Dermis microvascular lymphatic vessel endothelial cell (primary cell): ENCODE measurements around the gene POLG2. TPM values are rescaled to one million over a fixed set of nuclear protein-coding genes. Genes with fewer than 3 reads are reported as not detected.
"Not testable (repeated sequence)": the region's sequence is repeated elsewhere in the genome, so short reads cannot be mapped to it uniquely, and the experiment has no call there.

Source experiments
- DNase-seq, 2 donors: peaks; one replicate each; pipeline versions ENCODE4 v3.0.0 to v3.0.0-alpha.2; 2010; ENCODE audit warnings: low read depth in 2 of 2
- total RNA-seq: library from RNA; depleted of rRNA; stranded (reverse); fragments of >200 nt; gene quantifications from 2 replicates; pipeline ENCODE4 v1.2.1, GENCODE V29; 2014

The POLG2 gene
- total RNA-seq, 1 donor from 2014 or later: 3.7 TPM

DNA sequence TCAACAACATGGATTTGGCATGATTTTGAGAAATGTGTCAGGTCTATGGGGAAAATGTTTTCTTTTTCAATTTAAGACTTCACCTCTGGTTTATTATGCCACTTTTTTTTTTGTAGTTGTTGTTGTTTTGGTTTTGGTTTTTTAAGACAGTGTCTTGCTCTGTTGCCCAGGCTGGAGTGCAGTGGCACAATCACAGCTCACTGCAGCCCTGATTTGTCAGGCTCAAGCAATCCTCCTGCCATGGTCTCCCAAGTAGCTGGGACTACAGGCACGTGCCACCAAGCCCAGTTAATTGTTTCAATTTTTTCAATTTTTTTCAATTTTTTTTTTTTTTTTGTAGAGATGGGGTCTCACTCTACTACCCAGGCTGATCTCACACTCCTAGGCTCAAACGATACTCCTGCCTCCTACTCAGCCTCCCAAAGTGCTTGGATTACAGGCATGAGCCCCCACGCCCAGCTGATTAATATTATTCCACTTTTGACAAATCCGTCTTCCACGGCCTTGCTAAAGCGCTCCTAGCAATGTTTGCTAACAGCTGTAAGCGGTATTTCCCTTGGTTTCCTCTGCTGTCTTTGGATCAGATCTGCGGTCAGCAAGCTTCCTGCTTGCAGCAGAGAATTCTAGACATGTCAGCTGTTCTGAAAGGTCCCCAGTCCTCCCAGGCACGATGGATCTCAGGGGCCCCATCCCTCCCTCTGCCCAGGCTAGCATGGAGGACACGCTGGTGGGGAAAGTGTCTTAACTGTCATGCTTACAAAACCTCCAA, 54.9 kb downstream of the POLG2 start:
- DNase-seq: peak; percentile 6 to 78

DNA sequence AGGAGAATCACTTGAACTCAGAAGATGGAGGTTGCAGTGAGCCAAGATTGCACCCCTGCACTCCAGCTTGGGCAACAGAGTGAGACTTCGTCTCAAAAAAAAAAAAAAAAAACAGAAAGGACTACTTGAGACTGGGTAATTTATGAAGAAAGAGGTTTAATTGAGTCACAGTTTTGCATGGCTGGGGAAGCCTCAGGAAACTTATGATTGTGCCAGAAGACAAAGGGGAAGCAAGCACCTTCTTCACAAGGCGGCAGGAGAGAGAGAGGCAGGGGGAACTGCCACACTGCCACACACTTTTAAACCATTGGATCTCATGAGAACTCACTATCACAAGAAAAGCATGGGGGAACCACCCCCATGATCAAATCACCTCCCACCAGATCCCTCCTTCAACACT, 56.9 kb downstream of the POLG2 start:
- DNase-seq: no peak

DNA sequence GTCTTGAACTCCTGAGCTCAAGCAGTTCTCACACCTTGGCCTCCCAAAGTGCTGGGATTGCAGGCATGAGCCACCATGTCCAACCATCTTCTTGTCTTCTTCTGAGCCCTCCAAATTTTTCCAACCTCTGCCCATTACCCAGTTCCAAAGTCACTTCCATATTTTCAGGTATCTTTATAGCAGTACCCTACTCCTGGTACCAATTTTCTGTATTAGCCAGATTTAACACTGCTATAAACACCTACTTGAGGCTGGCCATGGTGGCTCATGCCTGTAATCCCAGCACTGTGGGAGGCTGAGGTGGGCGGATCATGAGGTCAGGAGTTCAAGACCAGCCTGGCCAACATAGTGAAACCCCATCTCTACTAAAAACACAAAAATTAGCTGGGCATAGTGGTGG, 57.3 kb downstream of the POLG2 start:
- DNase-seq: not testable (repeated sequence)

DNA sequence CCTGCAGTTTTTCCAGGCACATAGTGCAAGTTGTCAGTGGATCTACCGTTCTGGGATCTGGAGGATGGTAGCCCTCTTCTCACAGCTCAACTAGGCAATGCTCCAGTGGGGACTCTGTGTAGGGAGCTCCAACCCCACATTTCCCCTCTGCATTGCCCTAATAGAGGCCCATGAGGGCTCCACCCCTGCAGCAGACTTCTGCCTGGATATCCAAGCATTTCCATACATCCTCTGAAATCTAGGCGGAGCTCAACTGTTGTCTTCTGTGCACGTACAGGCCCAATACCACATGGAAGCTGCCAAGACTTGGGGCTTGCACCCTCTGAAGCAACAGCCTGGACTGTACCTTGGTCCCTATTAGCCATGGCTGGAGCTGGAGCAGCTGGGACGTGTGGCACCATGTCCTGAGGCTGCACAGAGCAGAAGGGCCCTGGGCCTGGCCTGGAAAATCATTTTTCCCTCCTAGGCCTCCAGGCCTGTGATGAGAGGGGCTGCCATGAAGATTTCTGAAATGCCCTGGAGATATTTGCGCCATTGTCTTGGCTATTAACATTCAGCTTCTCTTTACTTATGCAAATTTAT, 58.8 kb downstream of the POLG2 start:
- no peak for DNase-seq

DNA sequence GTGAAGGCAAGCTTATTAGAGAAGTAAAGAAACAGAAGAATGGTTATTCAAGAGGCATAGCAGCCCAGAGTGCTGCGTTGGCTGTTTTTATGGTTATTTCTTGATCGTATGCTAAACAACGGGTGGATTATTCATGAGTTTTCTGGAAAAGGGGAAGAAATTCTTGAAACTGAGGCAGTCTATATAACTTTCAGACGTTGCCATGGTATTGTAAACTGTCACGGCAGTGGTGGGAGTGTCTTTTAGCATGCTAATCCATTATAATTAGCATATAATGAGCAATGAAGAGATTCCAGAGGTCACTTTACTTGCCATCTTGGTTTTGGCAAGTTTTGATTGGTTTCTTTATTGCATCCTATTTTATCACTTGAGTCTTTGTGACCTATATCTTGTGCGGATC, 65.3 kb downstream of the POLG2 start:
- DNase-seq: no peak

DNA sequence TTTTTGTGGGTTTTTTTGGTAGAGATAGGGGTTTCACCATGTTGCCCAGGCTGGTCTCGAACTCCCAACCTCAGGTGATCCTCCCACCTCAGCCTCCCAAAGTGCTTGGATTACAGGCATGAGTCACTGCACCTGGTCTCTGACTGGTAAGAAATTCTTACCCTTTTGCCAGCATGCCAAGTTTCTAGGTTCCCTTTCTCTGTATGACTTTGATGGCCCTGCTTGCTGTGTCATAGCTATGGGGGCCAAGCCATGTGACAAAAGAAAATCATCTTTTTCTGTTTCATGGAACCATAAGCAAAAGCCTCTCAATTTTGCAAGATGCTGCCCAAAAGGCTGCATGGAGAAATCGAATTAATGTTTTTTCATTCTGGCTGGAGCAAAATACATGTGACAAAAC, 66.8 kb downstream of the POLG2 start:
- DNase-seq: not testable (repeated sequence)

DNA sequence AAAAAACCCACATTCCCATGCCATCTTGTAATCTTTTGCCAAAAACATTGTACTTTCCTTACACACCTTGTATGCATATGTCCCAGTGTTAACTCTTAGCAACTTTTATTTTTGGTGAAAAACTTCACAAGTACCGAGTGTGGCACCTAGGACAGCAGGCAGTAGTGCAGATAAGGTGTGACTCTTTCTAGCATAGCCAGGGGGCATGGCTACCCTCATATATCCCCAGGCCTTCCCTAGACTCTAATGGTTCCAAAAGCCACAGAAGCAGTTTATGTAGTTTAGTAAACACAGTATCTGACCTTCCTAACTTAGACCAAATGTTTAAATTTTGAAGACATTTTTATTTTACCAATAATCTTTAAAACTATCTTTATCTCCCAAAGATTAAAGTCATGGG, 68.4 kb downstream of the POLG2 start:
- DNase-seq: no peak

Other genes with a start within 250 kb of the POLG2 start
- gene TEX2, start 233.8 kb downstream of the POLG2 start, total RNA-seq: 20.2 and 29.2 TPM in 2 replicates
- gene PECAM1, start 106.2 kb downstream of the POLG2 start, total RNA-seq: 378 and 557 TPM in 2 replicates
- 2.2 and 2.9 TPM in 2 replicates for gene MILR1, start 47.9 kb downstream of the POLG2 start, total RNA-seq
- gene DDX5, start 9.2 kb upstream of the POLG2 start, total RNA-seq: 259 and 342 TPM in 2 replicates
- gene CEP95, start 9.9 kb upstream of the POLG2 start, total RNA-seq: 12.2 and 17.3 TPM in 2 replicates
- gene SMURF2, start 165.3 kb upstream of the POLG2 start, total RNA-seq: 83.8 and 99.5 TPM in 2 replicates